ENCODE measurements around the gene FGFBP3.

The FGFBP3 gene, protein sequence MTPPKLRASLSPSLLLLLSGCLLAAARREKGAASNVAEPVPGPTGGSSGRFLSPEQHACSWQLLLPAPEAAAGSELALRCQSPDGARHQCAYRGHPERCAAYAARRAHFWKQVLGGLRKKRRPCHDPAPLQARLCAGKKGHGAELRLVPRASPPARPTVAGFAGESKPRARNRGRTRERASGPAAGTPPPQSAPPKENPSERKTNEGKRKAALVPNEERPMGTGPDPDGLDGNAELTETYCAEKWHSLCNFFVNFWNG

DNA sequence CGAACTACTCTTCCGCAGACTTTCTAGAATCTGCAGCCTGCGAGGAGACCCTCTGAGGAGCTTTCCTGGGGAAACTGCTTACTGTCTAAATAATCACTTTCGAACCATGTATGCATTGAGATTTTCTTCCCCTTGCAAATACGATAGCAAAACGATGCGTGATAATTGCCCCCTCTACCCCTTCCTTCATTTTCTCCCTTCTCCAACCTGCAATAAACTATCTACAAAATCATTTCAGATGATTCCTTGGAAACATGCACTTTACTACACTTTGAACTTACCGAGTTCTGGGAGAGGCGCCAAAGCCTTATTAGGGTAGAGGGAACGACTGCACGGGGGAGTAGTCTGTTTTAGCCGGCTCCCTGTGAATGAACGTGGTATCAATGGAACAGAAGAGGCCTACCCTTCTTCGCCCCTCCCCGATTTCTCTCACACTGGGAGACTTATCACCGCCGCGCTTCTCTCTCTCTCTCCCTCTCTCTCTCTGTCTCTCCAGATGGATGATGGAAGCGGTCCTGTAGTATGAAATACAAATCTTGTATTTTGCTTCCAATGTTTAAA lies at the start of gene FGFBP3:
TSS of gene FGFBP3 (minus strand) at position 370 of the 561 bp plus-strand sequence. CDS start 517 bp downstream, outside the sequence.
- DNase-seq = peak in 3 of 6 experiments; percentile 11 to 70 (median 21)

GRCh38 chr10:91957091-91957490 lies 47.8 kb upstream of the FGFBP3 start:
- DNase-seq = no peak

DNA sequence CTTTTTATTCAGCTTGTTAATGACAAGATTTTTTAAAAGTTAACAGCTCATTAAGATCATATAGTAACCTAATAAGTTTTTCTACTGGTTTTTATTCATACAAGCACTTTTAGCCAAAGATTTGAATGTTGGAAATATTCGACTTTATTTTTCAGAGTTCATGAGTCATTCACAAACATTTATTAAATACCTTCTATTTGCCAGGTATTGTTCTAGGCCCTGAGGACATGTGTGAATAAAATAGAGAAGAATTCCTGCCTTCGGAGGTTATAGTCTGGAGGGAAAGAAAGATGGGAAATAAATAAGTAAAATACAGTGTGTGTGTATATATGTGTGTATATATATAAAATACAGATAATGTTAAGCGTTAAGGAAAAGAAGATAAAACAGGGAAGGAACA lies 45.8 kb upstream of the FGFBP3 start:
- no peak for DNase-seq

DNA sequence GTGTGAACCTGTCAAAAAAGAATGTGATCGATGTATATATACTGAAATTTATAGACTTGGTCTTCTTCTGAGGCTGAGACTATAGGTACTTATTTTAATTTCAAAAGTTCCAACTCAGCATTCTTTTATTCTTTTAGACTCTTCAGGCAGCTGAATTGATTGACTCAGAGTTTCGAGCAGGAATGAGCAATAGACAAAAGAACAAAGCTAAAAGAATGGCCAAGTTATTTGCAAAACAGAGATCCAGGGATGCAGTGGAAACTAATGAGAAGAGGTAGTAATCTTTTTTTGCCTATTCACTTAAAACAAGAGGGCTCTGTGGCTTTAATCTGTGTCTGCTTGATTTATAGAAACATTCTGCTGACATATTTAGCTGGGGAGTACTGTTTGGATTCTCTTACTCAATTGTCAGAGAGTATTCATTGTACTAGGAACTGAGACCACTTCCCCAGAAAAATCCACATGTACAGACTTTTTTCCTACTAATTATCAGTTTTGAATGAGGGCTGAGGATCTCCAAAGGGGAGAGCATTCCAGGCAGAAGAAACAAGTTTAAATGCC lies 44.4 kb upstream of the FGFBP3 start:
- DNase-seq = no peak

DNA sequence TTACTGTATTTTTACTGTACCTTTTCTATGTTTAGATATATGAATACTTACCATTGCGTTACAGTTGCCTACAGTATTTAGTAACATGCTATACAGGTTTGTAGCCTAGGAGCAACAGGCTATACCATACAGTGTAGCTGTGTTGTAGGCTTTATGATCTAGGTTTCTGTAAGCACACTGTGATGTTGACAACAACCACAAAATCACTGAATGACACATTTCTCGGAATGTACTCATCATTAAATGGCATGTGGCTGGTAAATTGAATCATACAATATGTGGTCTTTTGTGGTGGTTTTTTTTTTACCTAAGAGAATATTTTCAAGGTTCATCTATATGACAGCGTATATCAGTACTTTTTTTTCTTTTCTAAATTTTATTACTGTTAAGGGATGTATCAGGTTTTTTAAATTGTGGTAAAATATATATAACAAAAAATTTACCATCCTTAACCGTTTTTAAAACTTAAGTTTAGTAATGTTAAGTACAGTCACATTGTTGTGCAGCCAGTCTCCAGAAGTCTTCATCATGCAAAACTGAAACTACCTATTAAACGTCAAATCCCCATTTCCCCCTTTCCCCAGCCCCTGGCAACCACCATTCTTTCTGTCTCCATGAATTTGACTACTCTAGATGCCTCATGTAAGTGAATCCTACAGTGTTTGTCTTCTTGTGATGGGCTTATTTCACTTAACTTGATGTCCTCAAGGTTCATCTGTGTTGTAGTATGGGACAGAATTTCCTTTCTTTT lies 35.8 kb upstream of the FGFBP3 start:
- DNase-seq = no peak

DNA sequence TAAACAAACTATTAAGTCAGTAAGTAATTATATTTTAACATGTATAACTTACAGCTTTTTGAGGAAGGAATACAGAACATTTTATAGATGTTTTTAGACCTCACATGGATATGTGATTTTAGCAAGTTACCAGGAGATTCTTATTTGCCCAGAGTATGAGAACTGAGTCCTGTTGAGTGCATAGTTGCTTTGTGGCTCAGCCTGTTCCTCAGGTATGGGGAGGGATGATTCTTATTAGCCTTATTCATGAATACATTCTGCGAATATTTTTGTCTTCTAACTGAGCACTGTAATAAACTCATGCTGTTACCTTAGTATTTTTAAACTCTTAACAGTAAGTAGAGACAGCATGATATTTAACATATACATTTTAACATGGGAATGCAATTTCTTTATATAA lies 32.1 kb upstream of the FGFBP3 start:
- DNase-seq = no peak

DNA sequence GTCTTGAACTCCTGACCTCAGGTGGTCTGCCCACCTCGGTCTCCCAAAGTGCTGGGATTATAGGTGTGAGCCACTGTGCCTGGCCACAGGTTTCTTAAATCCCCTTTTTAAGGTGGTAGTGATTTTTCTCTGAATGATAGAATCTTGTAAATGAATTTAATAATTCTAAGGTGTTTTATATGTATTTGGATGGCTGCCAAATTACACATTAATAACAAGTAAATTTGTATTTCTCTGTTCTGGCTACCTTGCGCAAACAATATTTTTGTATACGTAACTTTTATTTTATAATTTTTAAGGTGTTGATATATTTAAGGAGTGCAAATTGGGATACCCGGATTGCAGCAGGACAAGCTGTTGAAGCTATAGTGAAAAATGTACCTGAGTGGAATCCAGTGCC lies 30.4 kb upstream of the FGFBP3 start:
- DNase-seq = no peak

- DNase-seq = no peak
Measured at GRCh38 chr10:91935886-91936285, 26.6 kb upstream of the FGFBP3 start.

- no peak for DNase-seq
Measured at GRCh38 chr10:91932737-91933136, 23.5 kb upstream of the FGFBP3 start.

DNA sequence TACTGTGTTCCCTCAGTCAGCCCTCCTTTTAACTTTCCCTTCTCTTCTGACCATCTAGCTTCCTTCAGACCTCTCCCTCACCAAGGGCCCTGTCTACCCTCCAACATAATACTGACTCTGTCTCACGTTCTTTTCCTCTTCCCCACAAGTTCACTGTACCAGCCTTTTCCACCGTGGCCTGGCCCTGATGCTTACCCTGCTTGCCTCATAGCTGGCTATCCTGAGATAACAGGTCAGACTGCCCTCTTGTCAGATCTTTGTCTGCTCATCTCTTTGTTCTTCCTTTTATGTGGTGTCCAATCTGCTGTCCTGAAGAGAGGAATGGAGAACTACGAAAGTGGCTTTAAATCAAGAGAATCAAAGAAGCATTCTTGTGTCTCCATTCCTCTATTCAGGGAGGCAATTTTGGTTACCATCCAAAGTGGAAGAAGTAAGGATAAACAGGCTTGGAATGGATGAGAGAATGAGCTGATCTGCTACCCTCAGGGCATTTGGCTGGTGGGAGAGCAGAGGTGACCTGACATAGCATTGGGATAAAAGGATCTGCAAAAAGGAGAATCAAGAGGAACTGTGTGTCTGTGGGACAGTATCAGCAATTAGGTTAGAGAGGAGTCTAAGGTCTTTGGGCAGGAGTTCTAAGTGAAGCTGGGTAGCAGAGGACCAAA lies 22.4 kb upstream of the FGFBP3 start:
- no peak for DNase-seq

- DNase-seq = no peak
Measured at GRCh38 chr10:91930939-91931338, 21.7 kb upstream of the FGFBP3 start.

- no peak for DNase-seq
Measured at GRCh38 chr10:91925022-91925320, 15.7 kb upstream of the FGFBP3 start.

- no peak for DNase-seq
Measured at GRCh38 chr10:91924212-91925021, 15.1 kb upstream of the FGFBP3 start.

DNA sequence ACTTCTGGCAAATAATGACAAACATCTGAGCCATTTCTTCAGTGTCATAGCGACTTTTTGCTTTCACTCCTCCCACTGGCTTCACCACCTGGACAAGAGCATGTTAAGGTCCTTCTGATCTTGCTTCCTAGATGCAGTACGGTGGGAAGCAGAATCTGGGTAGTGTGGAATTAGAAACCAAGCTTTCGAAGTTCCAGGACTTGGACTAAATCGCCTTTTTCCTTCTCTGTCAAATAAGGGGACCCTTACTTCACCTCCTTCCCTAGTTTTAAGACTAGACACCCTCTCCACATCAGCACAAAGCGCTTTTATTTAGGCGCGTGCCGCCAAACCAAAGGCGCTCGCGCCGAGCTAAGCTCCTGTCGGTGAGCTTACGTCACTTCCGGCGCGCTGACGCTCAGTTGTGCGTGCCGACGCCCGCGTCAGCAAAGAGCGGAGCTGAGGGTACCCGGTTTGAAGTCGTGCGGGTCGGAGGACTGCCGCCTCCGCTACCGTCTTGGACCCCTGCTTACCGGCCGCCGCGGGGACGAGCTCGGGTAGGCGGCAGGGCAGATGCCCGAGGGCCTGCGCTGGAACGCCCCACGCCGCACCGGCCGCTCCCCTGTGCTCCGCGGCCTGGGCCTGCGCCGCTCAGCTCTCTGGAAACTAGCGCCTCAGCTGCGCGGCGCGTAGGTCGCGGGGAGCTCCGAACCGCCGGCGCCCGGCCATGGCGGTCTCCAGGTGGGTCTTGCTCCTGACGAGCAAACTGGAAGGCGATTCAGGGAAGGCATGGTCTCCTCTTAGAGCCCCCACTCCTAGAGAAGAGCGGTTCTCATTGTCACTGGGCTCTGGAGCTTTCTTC lies 14.3 kb upstream of the FGFBP3 start, which contains the start of gene BTAF1:
TSS of gene BTAF1 (plus strand) at position 400 of the 841 bp plus-strand sequence. CDS start at position 707, 307 bp downstream.
- peak; percentile 83 to 94 (median 88) for DNase-seq

- DNase-seq = no peak
Measured at GRCh38 chr10:91919651-91920050, 10.4 kb upstream of the FGFBP3 start.

DNA sequence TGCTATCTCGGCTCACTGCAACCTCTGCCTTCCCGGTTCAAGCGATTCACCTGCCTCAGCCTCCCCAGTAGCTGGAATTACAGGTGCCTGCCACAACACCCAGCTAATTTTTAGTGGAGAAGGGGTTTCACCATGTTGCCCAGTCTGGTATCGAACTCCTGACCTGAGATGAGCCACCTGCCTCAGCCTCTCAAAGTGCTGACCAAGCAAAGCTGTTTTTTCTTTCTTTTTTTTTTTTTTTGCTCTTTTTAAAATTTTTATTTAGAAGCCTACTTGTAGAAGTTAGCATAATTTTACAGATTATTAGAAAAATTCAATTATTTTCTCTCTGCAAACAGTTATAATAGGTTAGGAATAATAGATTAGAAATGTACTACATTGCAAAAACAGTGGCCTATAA lies 1.2 kb upstream of the FGFBP3 start:
- DNase-seq = no peak

DNA sequence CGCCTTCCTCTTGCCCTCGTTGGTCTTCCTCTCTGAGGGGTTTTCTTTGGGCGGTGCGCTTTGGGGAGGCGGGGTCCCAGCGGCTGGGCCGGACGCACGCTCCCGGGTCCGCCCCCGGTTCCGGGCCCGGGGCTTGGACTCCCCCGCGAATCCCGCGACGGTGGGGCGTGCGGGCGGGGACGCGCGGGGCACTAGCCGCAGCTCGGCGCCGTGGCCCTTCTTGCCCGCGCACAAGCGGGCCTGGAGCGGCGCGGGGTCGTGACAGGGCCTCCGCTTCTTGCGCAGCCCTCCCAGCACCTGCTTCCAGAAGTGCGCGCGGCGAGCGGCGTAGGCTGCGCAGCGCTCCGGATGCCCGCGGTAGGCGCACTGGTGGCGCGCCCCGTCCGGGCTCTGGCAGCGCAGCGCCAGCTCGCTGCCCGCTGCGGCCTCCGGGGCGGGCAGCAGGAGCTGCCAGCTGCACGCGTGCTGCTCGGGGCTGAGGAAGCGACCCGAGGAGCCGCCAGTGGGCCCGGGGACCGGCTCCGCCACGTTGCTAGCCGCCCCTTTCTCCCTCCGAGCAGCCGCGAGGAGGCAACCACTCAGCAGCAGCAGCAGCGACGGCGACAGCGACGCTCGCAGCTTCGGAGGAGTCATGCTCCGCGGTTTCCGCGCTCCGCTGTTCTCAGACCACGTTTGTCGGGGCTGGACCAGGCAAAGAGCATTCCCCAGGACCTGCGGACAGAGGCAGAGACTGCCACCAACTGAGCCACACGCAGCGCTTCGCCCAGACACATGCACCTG lies 759 bp downstream of the FGFBP3 start:
- DNase-seq = peak; percentile 48 to 87 (median 70)

DNA sequence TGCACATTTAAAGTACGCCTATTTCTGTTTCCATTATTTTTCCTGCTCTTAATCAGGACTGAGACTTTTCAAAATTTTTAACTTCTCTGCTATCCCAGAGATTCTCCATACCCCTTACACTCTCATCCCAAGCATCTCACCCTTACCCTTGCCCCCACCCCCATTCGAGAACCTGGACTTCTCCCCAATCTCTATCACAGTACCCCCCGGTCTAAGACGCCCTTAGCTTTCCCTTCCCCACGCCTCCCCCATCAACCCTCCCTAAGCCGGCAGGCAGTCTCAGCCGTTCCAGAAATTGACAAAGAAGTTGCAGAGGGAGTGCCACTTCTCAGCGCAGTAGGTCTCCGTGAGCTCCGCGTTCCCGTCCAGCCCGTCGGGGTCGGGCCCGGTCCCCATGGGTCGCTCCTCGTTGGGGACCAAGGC lies 1.4 kb downstream of the FGFBP3 start:
- DNase-seq = peak in 1 of 6 experiments; percentile 50

DNA sequence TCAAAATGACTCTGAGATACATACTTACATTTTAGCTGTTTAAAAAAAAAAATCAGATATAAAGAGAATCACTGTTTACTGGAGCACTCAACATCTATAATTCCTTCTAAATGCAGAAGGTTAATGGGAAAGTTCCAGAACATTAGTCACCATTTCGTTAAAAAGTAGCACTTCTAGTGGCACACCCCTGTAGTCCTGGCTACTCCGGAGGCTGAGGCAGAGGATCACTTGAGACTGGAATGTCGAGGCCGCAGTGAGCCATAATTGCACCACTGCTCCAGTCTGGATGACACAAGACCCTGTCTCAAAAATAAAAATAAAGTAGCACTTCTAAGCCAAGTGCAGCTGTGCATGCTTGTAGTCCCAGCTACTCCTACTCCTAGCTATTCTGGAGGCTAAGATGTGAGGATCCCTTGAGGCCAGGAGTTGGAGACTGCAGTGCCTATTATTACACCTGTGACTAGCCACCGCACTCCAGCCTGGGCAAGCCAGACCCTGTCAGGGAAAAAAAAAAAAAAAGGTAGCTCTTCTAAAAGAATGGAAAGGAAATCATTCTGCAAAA lies 2.2 kb downstream of the FGFBP3 start:
- DNase-seq = no peak

All from stimulated activated naive CD4-positive, alpha-beta T cell (primary cell).